WERI-Rb-1 (cell line): ENCODE data around the gene TRIM63.
"Not testable (repeated sequence)": the region's sequence is repeated elsewhere in the genome, so short reads cannot be mapped to it uniquely, and the experiment has no call there.

Experiments used
- DNase-seq: peaks from one replicate; pipeline ENCODE4 v3.0.0-alpha.2; 2020
- H3K27ac ChIP-seq: fragments of 250-450 bp; sonication (Bioruptor Pico); 2 replicates; pipeline ENCODE4 v1.5.1; 2020; ENCODE audit warnings: mild to moderate bottlenecking, moderate library complexity
- H3K27me3 ChIP-seq: fragments of 250-450 bp; sonication (Bioruptor Pico); 2 replicates; pipeline ENCODE4 v1.5.1; 2021; ENCODE audit warnings: mild to moderate bottlenecking, low read depth, moderate library complexity; ENCODE audit not compliant: insufficient read depth, severe bottlenecking
- H3K36me3 ChIP-seq: fragments of 250-450 bp; sonication (Bioruptor Pico); 2 replicates; pipeline ENCODE4 v1.5.1; 2020; ENCODE audit warnings: mild to moderate bottlenecking, moderate library complexity
- H3K4me3 ChIP-seq: 2 replicates; pipeline ENCODE4 v1.5.1; 2011; ENCODE audit warnings: low read depth, mild to moderate bottlenecking, control low read depth, low read length
- H3K9me3 ChIP-seq: fragments of 250-450 bp; sonication (Bioruptor Pico); 2 replicates; pipeline ENCODE4 v1.5.1; 2021; ENCODE audit warnings: mild to moderate bottlenecking, moderate library complexity; ENCODE audit not compliant: severe bottlenecking
- TF ChIP-seq, protein P1 (sequence below): IDR thresholded peaks from 2 replicates; pipeline ENCODE4 v1.5.1; 2011; ENCODE audit warnings: low read depth, mild to moderate bottlenecking, control low read depth, inconsistent platforms, low read length

TRIM63 gene

DNA sequence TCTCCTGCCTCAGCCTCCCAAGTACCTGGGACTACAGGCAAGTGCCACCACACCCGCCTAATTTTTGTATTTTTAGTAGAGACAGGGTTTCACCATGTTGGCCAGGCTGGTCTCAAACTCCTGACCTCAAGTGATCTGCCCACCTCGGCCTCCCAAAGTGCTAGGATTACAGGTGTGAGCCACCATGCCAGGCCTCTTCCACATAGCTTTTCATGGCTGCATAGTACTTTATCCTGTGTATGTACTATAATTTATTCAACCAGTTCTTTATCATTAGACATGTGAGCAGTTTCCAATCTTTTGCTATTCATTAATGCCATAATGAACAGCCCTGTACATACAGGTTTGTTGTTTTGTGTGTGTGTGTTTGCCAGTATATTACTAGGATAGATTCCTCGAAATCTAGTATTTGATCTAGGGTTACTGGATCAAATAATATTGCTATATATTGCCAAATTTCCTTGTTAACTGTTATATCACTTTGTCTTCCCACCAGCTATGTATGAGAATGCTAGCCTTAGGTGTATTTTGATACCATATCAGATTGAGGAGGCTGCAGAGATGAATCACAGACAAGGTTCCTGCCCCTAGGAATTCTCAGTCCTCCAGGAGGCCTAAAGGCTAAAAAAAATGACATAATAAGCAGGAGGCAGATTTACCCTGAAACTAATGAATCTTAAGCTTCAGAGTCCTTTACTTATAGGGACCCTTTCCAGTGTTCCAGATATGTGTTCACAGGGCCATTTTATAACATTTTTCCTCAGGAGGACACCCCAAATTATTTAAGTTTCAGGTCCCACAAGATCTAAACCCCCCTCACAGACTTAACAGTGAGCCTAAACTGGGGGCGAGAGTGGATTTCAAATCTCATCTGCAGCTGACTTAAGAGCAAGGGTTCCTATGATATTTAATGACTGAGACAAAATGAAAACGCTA, 42.1 kb upstream of the TRIM63 start:
- peaks cover 21% of the 10 kb centered on the region for H3K36me3 ChIP-seq
- H3K9me3 ChIP-seq: no peaks in the 10 kb centered on the region
- TF ChIP-seq, protein P1, sequence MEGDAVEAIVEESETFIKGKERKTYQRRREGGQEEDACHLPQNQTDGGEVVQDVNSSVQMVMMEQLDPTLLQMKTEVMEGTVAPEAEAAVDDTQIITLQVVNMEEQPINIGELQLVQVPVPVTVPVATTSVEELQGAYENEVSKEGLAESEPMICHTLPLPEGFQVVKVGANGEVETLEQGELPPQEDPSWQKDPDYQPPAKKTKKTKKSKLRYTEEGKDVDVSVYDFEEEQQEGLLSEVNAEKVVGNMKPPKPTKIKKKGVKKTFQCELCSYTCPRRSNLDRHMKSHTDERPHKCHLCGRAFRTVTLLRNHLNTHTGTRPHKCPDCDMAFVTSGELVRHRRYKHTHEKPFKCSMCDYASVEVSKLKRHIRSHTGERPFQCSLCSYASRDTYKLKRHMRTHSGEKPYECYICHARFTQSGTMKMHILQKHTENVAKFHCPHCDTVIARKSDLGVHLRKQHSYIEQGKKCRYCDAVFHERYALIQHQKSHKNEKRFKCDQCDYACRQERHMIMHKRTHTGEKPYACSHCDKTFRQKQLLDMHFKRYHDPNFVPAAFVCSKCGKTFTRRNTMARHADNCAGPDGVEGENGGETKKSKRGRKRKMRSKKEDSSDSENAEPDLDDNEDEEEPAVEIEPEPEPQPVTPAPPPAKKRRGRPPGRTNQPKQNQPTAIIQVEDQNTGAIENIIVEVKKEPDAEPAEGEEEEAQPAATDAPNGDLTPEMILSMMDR: no peak
- no peak for DNase-seq
- H3K27me3 ChIP-seq: no peaks in the 10 kb centered on the region
- no peak overlapping the region for H3K27ac ChIP-seq
- no peak overlapping the region for H3K4me3 ChIP-seq

DNA sequence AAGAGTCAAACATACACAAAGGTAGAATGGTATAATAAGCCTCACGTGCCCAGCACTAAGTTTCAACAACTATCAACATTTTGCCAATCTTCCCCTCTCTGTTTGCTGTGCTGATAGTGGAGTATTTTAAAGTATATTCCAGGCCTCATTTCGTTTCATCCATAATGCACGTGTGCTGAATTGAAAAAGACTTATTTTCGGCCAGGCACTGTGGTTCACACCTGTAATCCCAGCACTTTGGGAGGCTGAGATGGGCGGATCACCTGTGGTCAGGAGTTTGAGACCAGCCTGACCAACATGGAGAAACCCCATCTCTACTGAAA, 37.8 kb upstream of the TRIM63 start:
- H3K27me3 ChIP-seq, H3K4me3 ChIP-seq, H3K27ac ChIP-seq, DNase-seq, H3K36me3 ChIP-seq, H3K9me3 ChIP-seq: not testable (repeated sequence)

DNA sequence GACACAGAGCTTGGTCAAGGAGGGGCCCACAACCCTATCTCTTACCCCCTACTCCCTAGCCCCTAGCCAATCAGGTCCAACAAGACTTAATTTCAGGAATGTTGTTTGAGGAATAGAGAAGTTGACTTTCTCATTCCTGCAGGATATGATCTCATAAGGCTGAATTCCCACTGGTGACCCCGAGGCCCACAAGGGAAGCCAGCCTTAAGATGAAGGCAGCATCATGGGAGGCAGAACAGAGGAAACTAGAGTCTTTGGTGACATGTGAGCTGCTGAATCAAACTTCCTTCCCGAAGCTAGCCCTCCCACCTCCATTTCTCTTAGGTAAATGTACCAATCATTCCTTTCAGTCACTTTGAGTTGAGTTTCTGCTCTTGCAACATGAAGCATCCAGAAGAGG, 35.1 kb upstream of the TRIM63 start:
- H3K4me3 ChIP-seq: no peak overlapping the region
- no peaks in the 10 kb centered on the region for H3K9me3 ChIP-seq
- no peak overlapping the region for H3K27ac ChIP-seq
- no peaks in the 10 kb centered on the region for H3K36me3 ChIP-seq
- H3K27me3 ChIP-seq: no peaks in the 10 kb centered on the region
- TF ChIP-seq, protein P1: no peak
- no peak for DNase-seq

DNA sequence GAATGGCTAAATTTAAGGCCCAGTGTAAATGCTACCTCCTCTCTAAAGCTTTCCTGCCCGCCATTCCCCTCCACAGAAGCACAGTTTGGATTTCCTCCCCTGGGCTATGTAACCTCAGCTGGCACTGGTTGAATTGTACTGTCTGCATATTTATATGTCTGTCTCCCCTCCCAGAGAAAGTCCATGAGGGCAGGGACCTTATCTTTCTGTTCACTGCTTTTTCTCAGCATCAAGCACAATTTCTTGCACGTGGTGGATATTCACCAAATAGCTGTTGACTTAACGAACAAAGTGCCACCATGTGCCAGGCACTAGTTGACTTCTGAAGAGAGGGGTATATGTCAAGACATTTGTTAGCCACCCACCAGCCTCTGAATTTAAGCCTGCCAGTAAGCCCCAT, 34.7 kb upstream of the TRIM63 start:
- DNase-seq: no peak
- H3K4me3 ChIP-seq: no peak overlapping the region
- no peak overlapping the region for H3K27ac ChIP-seq
- H3K36me3 ChIP-seq: no peaks in the 10 kb centered on the region
- no peaks in the 10 kb centered on the region for H3K9me3 ChIP-seq
- no peaks in the 10 kb centered on the region for H3K27me3 ChIP-seq
- TF ChIP-seq, protein P1: no peak

DNA sequence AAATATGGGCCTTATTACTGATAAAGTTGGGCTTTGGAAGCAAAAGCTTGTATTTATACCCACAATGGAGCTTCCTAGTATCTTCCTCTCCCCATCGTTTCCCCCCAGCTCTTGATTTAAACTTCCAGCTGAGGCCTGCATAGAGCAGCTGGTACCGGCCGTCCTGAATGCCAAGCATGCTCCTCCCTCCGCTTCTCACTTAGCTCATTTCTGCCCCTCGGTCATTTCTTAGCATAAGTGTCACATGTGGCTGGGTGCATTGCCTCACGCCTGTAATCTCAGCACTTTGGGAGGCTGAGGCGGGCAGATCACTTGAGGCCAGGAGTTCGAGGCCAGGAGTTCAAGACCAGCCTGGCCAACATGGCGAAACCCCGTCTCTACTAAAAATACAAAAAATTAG, 32.8 kb upstream of the TRIM63 start:
- not testable (repeated sequence) for H3K27ac ChIP-seq

DNA sequence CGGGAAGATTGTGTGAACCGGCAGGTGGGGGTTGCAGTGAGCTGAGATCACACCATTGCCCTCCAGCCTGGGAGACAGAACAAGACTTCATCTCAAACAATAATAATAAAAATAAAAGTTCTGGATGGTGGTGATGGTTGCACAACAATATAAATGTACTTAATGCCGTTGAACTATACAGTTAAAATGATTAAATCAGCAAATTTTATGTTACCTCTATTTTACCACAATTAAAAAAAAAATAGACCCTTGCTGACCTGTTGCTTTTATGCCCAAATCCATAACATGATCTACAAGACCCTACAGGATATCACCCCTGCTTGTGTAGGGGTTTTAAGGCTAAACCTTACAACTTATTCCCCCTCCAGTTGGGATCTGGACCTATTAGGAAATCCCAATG, 32.4 kb upstream of the TRIM63 start:
- H3K27ac ChIP-seq: no peak overlapping the region
- no peaks in the 10 kb centered on the region for H3K27me3 ChIP-seq
- H3K36me3 ChIP-seq: no peaks in the 10 kb centered on the region
- H3K4me3 ChIP-seq: no peak overlapping the region
- TF ChIP-seq, protein P1: no peak
- H3K9me3 ChIP-seq: no peaks in the 10 kb centered on the region
- DNase-seq: no peak

More for the DNA sequence above, 32.8 kb upstream of the TRIM63 start:
- not testable (repeated sequence) for H3K27me3 ChIP-seq, H3K9me3 ChIP-seq, H3K4me3 ChIP-seq, H3K36me3 ChIP-seq, DNase-seq

DNA sequence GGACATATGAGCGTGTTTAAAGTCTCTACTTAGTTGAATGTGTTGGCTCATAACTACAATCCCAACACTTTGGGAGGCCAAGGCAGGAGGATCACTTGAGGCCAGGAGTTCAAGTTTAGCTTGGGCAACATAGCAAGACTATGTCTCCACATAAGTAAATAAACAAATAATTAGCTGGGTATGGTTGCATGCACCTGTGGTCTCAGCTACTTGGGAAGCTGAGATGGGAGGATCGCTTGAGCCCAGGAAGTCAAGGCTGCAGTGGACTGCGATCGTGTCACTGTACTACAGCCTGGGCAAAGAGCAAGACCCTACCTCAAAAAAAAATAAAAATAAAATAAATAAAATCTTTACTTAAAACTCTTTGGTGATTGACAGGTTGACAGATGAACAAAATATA, 31.2 kb upstream of the TRIM63 start:
- H3K36me3 ChIP-seq: no peaks in the 10 kb centered on the region
- no peak overlapping the region for H3K4me3 ChIP-seq
- DNase-seq: no peak
- no peak overlapping the region for H3K27ac ChIP-seq
- no peaks in the 10 kb centered on the region for H3K27me3 ChIP-seq
- H3K9me3 ChIP-seq: no peaks in the 10 kb centered on the region
- TF ChIP-seq, protein P1: no peak
